ENCODE data around the gene CMSS1. TPM values are rescaled to one million over a fixed set of nuclear protein-coding genes. Genes with fewer than 3 reads are reported as not detected.
"Not testable (repeated sequence)": the region's sequence is repeated elsewhere in the genome, so short reads cannot be mapped to it uniquely, and the experiment has no call there.

The CMSS1 gene
- total RNA-seq, 5 donors from 2014 or later (not counting 1 experiment from before 2014, with no cell fraction given), result 16.2 to 22.0 (median 18.3) TPM

- Histone ChIP-seq H3K36me3 (ENCODE audit: control insufficient read depth in 2 of 2, extremely low read depth in 1 of 2, insufficient read depth in 1 of 2, low read length in 1 of 2) (no peaks in the 10 kb centered on the region), H3K27ac (ENCODE audit: low read length) (no peak overlapping the region), H3K4me3 (ENCODE audit: control insufficient read depth in 1 of 2, extremely low read depth in 1 of 2, low read length in 1 of 2) (no peak overlapping the region), H3K4me1 (ENCODE audit: control insufficient read depth in 1 of 2, extremely low read depth in 1 of 2, insufficient read depth in 2 of 2, low read length in 2 of 2) (no peaks in the 10 kb centered on the region), H3K27me3 (replicated peaks in 1 of 2; ENCODE audit: control insufficient read depth in 2 of 2, extremely low read depth in 1 of 2, insufficient read depth in 2 of 2, low read length in 1 of 2) (no peaks in the 10 kb centered on the region), H3K9me3 (no peaks in the 10 kb centered on the region)
- Mint-ChIP-seq H3K27me3 (no peaks in the 10 kb centered on the region), H3K27ac (no peak overlapping the region), H3K4me3 (no peak overlapping the region), H3K9me3 (no peaks in the 10 kb centered on the region), H3K4me1 (peaks cover 0 to under 1% (median 0%) of the 10 kb centered on the region in 3 donors), H3K36me3 (peaks cover 5% of the 10 kb centered on the region)
- ChIA-PET POLR2A (no interaction called here), CTCF (interaction anchor here in 1 of 2 donors (0.7 kb wide), 1 partner anchor 16 kb away, joined by 4 read pairs; no protein-coding TSS in a partner anchor)
- WGBS (ENCODE audit: insufficient coverage), result no CpG with 5 or more reads among the region's 1 CpG
- no peak for DNase-seq
- ATAC-seq (replicated peaks in 1 of 4), result no peak
Measured at GRCh38 chr3:100093831-100094230, 276.2 kb downstream of the CMSS1 start.

GRCh38 chr3:100096286-100096685, 278.6 kb downstream of the CMSS1 start:
- H3K27ac ChIP-seq (ENCODE audit: low read length); CTCF ChIA-PET; H3K27ac Mint-ChIP-seq; H3K9me3 ChIP-seq; H3K36me3 ChIP-seq (ENCODE audit: control insufficient read depth in 2 of 2, extremely low read depth in 1 of 2, insufficient read depth in 1 of 2, low read length in 1 of 2); POLR2A ChIA-PET; H3K4me1 ChIP-seq (ENCODE audit: control insufficient read depth in 1 of 2, extremely low read depth in 1 of 2, insufficient read depth in 2 of 2, low read length in 2 of 2); H3K9me3 Mint-ChIP-seq; H3K4me3 Mint-ChIP-seq; H3K36me3 Mint-ChIP-seq; H3K4me1 Mint-ChIP-seq; ATAC-seq (replicated peaks in 1 of 4); H3K27me3 ChIP-seq (replicated peaks in 1 of 2; ENCODE audit: control insufficient read depth in 2 of 2, extremely low read depth in 1 of 2, insufficient read depth in 2 of 2, low read length in 1 of 2); H3K4me3 ChIP-seq (ENCODE audit: control insufficient read depth in 1 of 2, extremely low read depth in 1 of 2, low read length in 1 of 2); H3K27me3 Mint-ChIP-seq; DNase-seq: not testable (repeated sequence)
- whole genome bisulfite sequencing (ENCODE audit: insufficient coverage), result no CpG with 5 or more reads among the region's 1 CpG

DNA sequence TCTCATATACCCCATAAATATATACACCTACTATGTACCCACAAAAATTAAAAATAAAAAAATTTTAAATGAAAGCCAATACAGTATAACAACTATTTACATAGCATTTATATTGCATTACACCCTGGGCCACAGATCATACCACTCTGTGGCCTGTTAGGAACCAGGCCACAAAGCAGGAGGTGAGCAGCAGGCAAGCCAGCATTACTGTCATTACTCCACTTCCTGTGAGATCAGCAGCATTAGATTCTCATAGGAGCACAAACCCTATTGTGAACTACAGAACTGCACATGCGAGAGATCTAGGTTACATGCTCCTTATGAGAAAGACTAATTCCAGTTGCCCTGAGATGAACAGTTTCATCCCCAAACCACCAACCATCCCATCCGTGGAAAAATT, 279.2 kb downstream of the CMSS1 start:
- POLR2A ChIA-PET, result no interaction called here
- H3K9me3 Mint-ChIP-seq, result peaks cover 2 to 4% (median 4%) of the 10 kb centered on the region in 3 donors
- Histone ChIP-seq H3K4me1 (ENCODE audit: control insufficient read depth in 1 of 2, extremely low read depth in 1 of 2, insufficient read depth in 2 of 2, low read length in 2 of 2) (no peaks in the 10 kb centered on the region), H3K27ac (ENCODE audit: low read length) (no peak overlapping the region), H3K36me3 (ENCODE audit: control insufficient read depth in 2 of 2, extremely low read depth in 1 of 2, insufficient read depth in 1 of 2, low read length in 1 of 2) (no peaks in the 10 kb centered on the region), H3K9me3 (no peaks in the 10 kb centered on the region), H3K4me3 (ENCODE audit: control insufficient read depth in 1 of 2, extremely low read depth in 1 of 2, low read length in 1 of 2) (no peak overlapping the region), H3K27me3 (replicated peaks in 1 of 2; ENCODE audit: control insufficient read depth in 2 of 2, extremely low read depth in 1 of 2, insufficient read depth in 2 of 2, low read length in 1 of 2) (no peaks in the 10 kb centered on the region)
- no peaks in the 10 kb centered on the region for H3K4me1 Mint-ChIP-seq
- no peak overlapping the region for H3K27ac Mint-ChIP-seq
- 100% methylated on average over 1 of the region's 2 CpGs for WGBS (ENCODE audit: insufficient coverage)
- CTCF ChIA-PET, result no interaction called here
- ATAC-seq (replicated peaks in 1 of 4) (no peak), DNase-seq (no peak)
- no peaks in the 10 kb centered on the region for H3K27me3 Mint-ChIP-seq
- H3K36me3 Mint-ChIP-seq, result peaks cover 11% of the 10 kb centered on the region
- no peak overlapping the region for H3K4me3 Mint-ChIP-seq

GRCh38 chr3:100097919-100098783, 280.5 kb downstream of the CMSS1 start:
- POLR2A ChIA-PET, result interaction anchor here (0.6 to 0.7 kb wide), 2 partner anchors 186 to 395 kb away, joined by 4 read pairs; no protein-coding TSS in a partner anchor
- no CpG with 5 or more reads among the region's 6 CpGs for WGBS (ENCODE audit: insufficient coverage)

GRCh38 chr3:100098784-100099070, 281.1 kb downstream of the CMSS1 start:
- Histone ChIP-seq H3K36me3 (ENCODE audit: control insufficient read depth in 2 of 2, extremely low read depth in 1 of 2, insufficient read depth in 1 of 2, low read length in 1 of 2) (no peaks in the 10 kb centered on the region), H3K27ac (ENCODE audit: low read length) (no peak overlapping the region), H3K4me3 (ENCODE audit: control insufficient read depth in 1 of 2, extremely low read depth in 1 of 2, low read length in 1 of 2) (no peak overlapping the region), H3K9me3 (no peaks in the 10 kb centered on the region), H3K4me1 (ENCODE audit: control insufficient read depth in 1 of 2, extremely low read depth in 1 of 2, insufficient read depth in 2 of 2, low read length in 2 of 2) (no peaks in the 10 kb centered on the region), H3K27me3 (replicated peaks in 1 of 2; ENCODE audit: control insufficient read depth in 2 of 2, extremely low read depth in 1 of 2, insufficient read depth in 2 of 2, low read length in 1 of 2) (no peaks in the 10 kb centered on the region)
- ATAC-seq (replicated peaks in 1 of 4) (no peak), DNase-seq (no peak)
- Mint-ChIP-seq H3K27me3 (no peaks in the 10 kb centered on the region), H3K4me3 (no peak overlapping the region), H3K9me3 (peaks cover 2 to 4% (median 4%) of the 10 kb centered on the region in 3 donors), H3K4me1 (no peaks in the 10 kb centered on the region), H3K27ac (no peak overlapping the region), H3K36me3 (peaks cover 18% of the 10 kb centered on the region)
- CTCF ChIA-PET, result no interaction called here
- POLR2A ChIA-PET, result interaction anchor here in 1 of 2 donors (0.7 kb wide), 1 partner anchor 394 kb away, joined by 4 read pairs; no protein-coding TSS in a partner anchor

More at GRCh38 chr3:100097919-100098783, 280.5 kb downstream of the CMSS1 start:
- Mint-ChIP-seq H3K27me3 (no peaks in the 10 kb centered on the region), H3K4me3 (no peak overlapping the region), H3K4me1 (no peaks in the 10 kb centered on the region), H3K9me3 (peaks cover 2 to 4% (median 4%) of the 10 kb centered on the region in 3 donors), H3K27ac (no peak overlapping the region), H3K36me3 (peaks cover 18% of the 10 kb centered on the region)
- Histone ChIP-seq H3K36me3 (ENCODE audit: control insufficient read depth in 2 of 2, extremely low read depth in 1 of 2, insufficient read depth in 1 of 2, low read length in 1 of 2) (no peaks in the 10 kb centered on the region), H3K9me3 (no peaks in the 10 kb centered on the region), H3K4me1 (ENCODE audit: control insufficient read depth in 1 of 2, extremely low read depth in 1 of 2, insufficient read depth in 2 of 2, low read length in 2 of 2) (no peaks in the 10 kb centered on the region), H3K27ac (ENCODE audit: low read length) (no peak overlapping the region), H3K27me3 (replicated peaks in 1 of 2; ENCODE audit: control insufficient read depth in 2 of 2, extremely low read depth in 1 of 2, insufficient read depth in 2 of 2, low read length in 1 of 2) (no peaks in the 10 kb centered on the region), H3K4me3 (ENCODE audit: control insufficient read depth in 1 of 2, extremely low read depth in 1 of 2, low read length in 1 of 2) (no peak overlapping the region)
- no peak for ATAC-seq (replicated peaks in 1 of 4)
- no peak for DNase-seq
- CTCF ChIA-PET, result no interaction called here

DNA sequence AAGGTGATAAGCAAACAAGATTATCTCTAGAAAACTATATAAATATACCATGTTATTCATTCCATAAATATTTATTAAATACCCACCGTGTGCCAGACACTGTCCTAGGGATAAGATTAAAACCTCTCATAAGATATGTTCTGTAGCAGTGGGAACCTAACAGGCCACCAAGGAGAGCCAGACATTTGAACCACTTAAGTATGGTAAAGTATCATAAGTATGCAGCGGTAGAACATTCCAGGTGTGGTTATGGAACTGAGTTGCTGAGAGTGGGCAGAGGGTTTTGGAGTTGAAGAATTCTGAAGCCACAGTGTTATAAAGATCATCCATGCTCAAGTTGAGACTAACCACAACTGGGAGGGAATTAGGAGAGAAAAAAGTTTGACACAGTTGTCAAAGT, 282.0 kb downstream of the CMSS1 start:
- WGBS (ENCODE audit: insufficient coverage), result 100% methylated on average over 1 of the region's 2 CpGs
- Histone ChIP-seq H3K4me3 (ENCODE audit: control insufficient read depth in 1 of 2, extremely low read depth in 1 of 2, low read length in 1 of 2) (no peak overlapping the region), H3K9me3 (no peaks in the 10 kb centered on the region), H3K27ac (ENCODE audit: low read length) (no peak overlapping the region), H3K36me3 (ENCODE audit: control insufficient read depth in 2 of 2, extremely low read depth in 1 of 2, insufficient read depth in 1 of 2, low read length in 1 of 2) (no peaks in the 10 kb centered on the region), H3K27me3 (replicated peaks in 1 of 2; ENCODE audit: control insufficient read depth in 2 of 2, extremely low read depth in 1 of 2, insufficient read depth in 2 of 2, low read length in 1 of 2) (no peaks in the 10 kb centered on the region), H3K4me1 (ENCODE audit: control insufficient read depth in 1 of 2, extremely low read depth in 1 of 2, insufficient read depth in 2 of 2, low read length in 2 of 2) (no peaks in the 10 kb centered on the region)
- ATAC-seq (replicated peaks in 1 of 4) (no peak), DNase-seq (no peak)
- no peaks in the 10 kb centered on the region for H3K27me3 Mint-ChIP-seq
- H3K9me3 Mint-ChIP-seq, result peaks cover 2 to 4% (median 4%) of the 10 kb centered on the region in 3 donors
- H3K4me1 Mint-ChIP-seq, result no peaks in the 10 kb centered on the region
- CTCF ChIA-PET, result no interaction called here
- H3K36me3 Mint-ChIP-seq, result peaks cover 18% of the 10 kb centered on the region
- POLR2A ChIA-PET, result no interaction called here
- H3K4me3 Mint-ChIP-seq, result no peak overlapping the region
- no peak overlapping the region for H3K27ac Mint-ChIP-seq
